Upper lobe of left lung (tissue), 6 donors: ENCODE results near the gene ELFN2. TPM values are rescaled to one million over a fixed set of nuclear protein-coding genes. Genes with fewer than 3 reads are reported as not detected.

Experiments
- ATAC-seq, 2 donors: fragments of 200-7000 bp; cut with Tn5 transposase; one replicate each; pipeline ENCODE4 v1.9.1; 2022; ENCODE audit warnings: mild to moderate bottlenecking in 2 of 2, moderate library complexity in 2 of 2; ENCODE audit not compliant: low FRiP score in 2 of 2
- DNase-seq, 2 donors: peaks; one replicate each; pipeline ENCODE4 v3.0.0-alpha.2; 2019 to 2020
- H3K27ac ChIP-seq, 4 donors: fragments of 200-600 bp; sonication (generic); one replicate each; pipeline ENCODE4 v1.5.1; 2016 to 2019
- H3K27me3 ChIP-seq, 4 donors: fragments of 200-600 bp; sonication (generic); one replicate each; pipeline ENCODE4 v1.5.1; 2017 to 2019
- H3K36me3 ChIP-seq, 4 donors: fragments of 200-600 bp; sonication (generic); one replicate each; pipeline ENCODE4 v1.5.1; 2016 to 2019
- H3K4me1 ChIP-seq, 4 donors: fragments of 200-600 bp; sonication (generic); one replicate each; pipeline ENCODE4 v1.5.1; 2018 to 2019
- H3K4me3 ChIP-seq, 4 donors: fragments of 200-600 bp; sonication (generic); one replicate each; pipeline ENCODE4 v1.5.1; 2017 to 2019; ENCODE audit warnings: mild to moderate bottlenecking in 2 of 4, moderate library complexity in 1 of 4
- H3K9me3 ChIP-seq, 4 donors: fragments of 200-600 bp; sonication (generic); one replicate each; pipeline ENCODE4 v1.5.1; 2018 to 2019
- EP300 ChIP-seq, 4 donors: sonication (generic); formaldehyde crosslinking; IDR thresholded peaks; one replicate each; pipeline ENCODE4 v1.5.1; 2017; ENCODE audit warnings: antibody characterized with exemption in 4 of 4, control low read depth in 2 of 4
- POLR2A ChIP-seq, 4 donors: fragments of 450-650 bp; IDR thresholded peaks; one replicate each; pipeline ENCODE4 v1.5.1; 2016 to 2017; ENCODE audit warnings: antibody characterized with exemption in 4 of 4, mild to moderate bottlenecking in 2 of 4
- POLR2AphosphoS5 ChIP-seq, 2 donors: sonication (generic); formaldehyde crosslinking; IDR thresholded peaks; one replicate each; pipeline ENCODE4 v1.5.1; 2017; ENCODE audit warnings: antibody characterized with exemption in 2 of 2
- WGBS, 2 donors: methylation state at CpG; one replicate each; pipeline ENCODE4 v1.1.5; 2017 to 2018; 5-methylcytosine and 5-hydroxymethylcytosine counted together
- total RNA-seq, 6 donors: library from RNA; depleted of rRNA in 4 of 6; stranded (reverse); fragments of >200 nt in 4 of 6; gene quantifications; one replicate each; pipeline versions ENCODE4 v1.1.0 to v1.2.1, GENCODE V29; 2016 to 2021
- TF ChIP-seq, protein P1 (sequence below), 6 experiments: fragments of 450-650 bp in 4 of 6; fragments of 200-600 bp in 2 of 6; sonication (generic) in 2 of 6; IDR thresholded peaks; one replicate each; pipeline ENCODE4 v1.5.1; 2016 to 2019; ENCODE audit warnings: antibody characterized with exemption in 6 of 6
- donor health status: DM: no; HTN: no; CAD: no; lungs with moderate emphysema.
- donor health status: DM: no; HTN: yes; CAD: no; lungs with severe emphysema.

The ELFN2 gene
- total RNA-seq, 6 donors from 2014 or later = 0.37 to 9.1 (median 4.5) TPM

DNA sequence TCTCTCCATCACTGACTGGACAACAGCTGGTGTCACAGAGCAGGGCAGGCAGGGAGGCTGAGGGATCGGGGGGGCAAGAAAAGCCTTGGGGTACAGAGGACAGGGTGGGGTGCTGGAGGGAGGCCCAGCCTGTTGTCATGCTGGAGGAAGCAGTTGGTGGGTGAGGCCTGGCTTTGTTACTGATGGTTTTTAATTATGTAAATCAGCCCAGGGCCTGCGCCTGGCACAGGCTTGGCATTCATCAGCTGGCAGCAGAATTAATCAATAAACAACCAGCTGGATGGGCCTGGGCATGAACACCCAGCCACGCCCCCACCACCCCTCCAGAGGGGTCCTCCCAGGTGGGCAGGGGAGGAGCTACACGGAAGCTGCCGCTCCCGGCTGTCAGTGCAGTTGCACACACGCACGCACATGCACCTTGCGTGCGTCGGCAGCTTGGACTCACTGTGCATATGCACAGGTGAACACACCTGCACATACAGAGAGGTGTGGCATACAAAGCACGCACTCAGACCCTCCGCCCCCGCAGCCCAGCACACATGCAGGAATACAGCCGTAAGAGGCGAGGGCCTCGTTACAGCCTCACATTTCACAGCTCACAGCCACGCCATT lies 21.3 kb upstream of the ELFN2 start:
- Histone ChIP-seq H3K27ac (no peak overlapping the region), H3K4me1 (no peaks in the 10 kb centered on the region), H3K27me3 (no peaks in the 10 kb centered on the region), H3K9me3 (no peaks in the 10 kb centered on the region), H3K36me3 (no peaks in the 10 kb centered on the region), H3K4me3 (no peak overlapping the region)
- TF ChIP-seq POLR2A (IDR thresholded peaks at IDR 0.05) = no peak
- TF ChIP-seq POLR2AphosphoS5 (IDR thresholded peaks at IDR 0.05) = no peak
- TF ChIP-seq EP300 (IDR thresholded peaks at IDR 0.05) = no peak
- TF ChIP-seq, protein P1, sequence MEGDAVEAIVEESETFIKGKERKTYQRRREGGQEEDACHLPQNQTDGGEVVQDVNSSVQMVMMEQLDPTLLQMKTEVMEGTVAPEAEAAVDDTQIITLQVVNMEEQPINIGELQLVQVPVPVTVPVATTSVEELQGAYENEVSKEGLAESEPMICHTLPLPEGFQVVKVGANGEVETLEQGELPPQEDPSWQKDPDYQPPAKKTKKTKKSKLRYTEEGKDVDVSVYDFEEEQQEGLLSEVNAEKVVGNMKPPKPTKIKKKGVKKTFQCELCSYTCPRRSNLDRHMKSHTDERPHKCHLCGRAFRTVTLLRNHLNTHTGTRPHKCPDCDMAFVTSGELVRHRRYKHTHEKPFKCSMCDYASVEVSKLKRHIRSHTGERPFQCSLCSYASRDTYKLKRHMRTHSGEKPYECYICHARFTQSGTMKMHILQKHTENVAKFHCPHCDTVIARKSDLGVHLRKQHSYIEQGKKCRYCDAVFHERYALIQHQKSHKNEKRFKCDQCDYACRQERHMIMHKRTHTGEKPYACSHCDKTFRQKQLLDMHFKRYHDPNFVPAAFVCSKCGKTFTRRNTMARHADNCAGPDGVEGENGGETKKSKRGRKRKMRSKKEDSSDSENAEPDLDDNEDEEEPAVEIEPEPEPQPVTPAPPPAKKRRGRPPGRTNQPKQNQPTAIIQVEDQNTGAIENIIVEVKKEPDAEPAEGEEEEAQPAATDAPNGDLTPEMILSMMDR (IDR thresholded peaks at IDR 0.05) = no peak
- ATAC-seq (peak in 1 of 2 donors; percentile 7), DNase-seq (peak in 1 of 2 donors; percentile 64)
- WGBS, 2 donors = 79 to 83% methylated on average over 6 to 18 of the region's 18 CpGs

DNA sequence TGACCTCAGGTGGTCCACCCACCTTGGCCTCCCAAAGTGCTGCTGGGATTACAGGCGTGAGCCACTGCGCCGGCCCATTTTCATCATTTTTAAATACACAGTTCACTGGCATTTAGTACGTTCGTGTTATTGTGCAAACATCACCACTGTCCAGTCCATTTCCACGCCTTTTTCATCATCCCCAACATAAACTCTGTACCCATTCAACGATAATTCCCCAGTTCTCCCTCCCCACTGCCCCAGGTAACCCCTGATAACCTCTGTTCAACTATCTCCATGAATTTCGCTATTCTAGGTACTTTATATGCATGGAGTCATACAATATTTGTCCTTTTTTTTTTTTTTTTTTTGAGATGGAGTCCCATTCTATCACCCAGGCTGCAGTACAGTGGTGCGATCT lies 18.2 kb upstream of the ELFN2 start:
- Histone ChIP-seq H3K9me3 (peaks cover 0 to 7% (median 5%) of the 10 kb centered on the region in 4 donors), H3K27ac (no peak overlapping the region), H3K36me3 (no peaks in the 10 kb centered on the region), H3K4me3 (no peak overlapping the region), H3K4me1 (no peaks in the 10 kb centered on the region), H3K27me3 (no peaks in the 10 kb centered on the region)
- 84 to 88% methylated on average over 9 of the region's 9 CpGs for WGBS, 2 donors
- TF ChIP-seq, protein P1 (IDR thresholded peaks at IDR 0.05) = no peak
- TF ChIP-seq POLR2AphosphoS5 (IDR thresholded peaks at IDR 0.05) (no peak), EP300 (IDR thresholded peaks at IDR 0.05) (no peak), POLR2A (IDR thresholded peaks at IDR 0.05) (no peak)
- no peak for ATAC-seq
- no peak for DNase-seq

DNA sequence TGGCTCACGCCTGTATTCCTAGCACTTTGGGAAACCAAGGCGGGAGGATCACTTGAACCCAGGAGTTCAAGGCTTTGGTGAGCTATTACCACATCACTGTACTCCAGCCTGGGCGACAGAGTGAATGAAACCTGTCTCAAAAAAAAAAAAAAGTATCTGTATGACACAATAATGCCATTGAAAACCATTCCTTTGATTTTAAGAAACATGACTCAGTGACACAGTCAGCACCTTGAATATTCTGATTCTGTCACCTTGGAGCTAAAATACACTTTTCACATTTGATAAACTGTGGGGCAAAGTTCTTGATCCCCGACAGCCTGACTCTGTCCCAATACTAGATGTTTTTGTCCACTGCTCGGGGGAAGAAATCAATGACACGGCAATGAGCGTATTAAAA lies 16.7 kb upstream of the ELFN2 start:
- WGBS, 2 donors = 79 to 80% methylated on average over 7 of the region's 7 CpGs
- Histone ChIP-seq H3K9me3 (peaks cover 0 to 7% (median 5%) of the 10 kb centered on the region in 4 donors), H3K4me3 (no peak overlapping the region), H3K36me3 (no peaks in the 10 kb centered on the region), H3K4me1 (no peaks in the 10 kb centered on the region), H3K27ac (no peak overlapping the region), H3K27me3 (no peaks in the 10 kb centered on the region)
- TF ChIP-seq, protein P1 (IDR thresholded peaks at IDR 0.05) = no peak
- TF ChIP-seq POLR2AphosphoS5 (IDR thresholded peaks at IDR 0.05) (no peak), EP300 (IDR thresholded peaks at IDR 0.05) (no peak), POLR2A (IDR thresholded peaks at IDR 0.05) (no peak)
- ATAC-seq = no peak
- DNase-seq = no peak

DNA sequence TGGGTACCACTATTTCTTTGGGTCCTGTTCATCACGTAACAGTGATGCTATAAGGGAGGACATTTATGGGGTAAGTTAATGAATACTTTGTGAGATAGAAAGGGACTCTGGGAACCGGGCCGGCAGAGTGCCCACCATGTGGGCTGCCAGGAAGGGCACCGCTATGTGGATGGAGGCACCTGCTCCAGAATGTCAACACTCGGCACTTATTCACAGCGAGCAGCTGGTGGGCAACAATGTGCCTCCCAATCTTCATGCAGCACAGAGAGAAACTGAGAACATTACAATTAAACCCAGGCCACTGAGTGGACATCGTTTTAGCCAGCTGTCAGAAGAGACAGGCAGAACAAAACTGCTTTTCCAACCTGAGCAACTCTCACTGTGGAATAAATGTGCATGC lies 15.8 kb upstream of the ELFN2 start:
- Histone ChIP-seq H3K27me3 (no peaks in the 10 kb centered on the region), H3K4me1 (no peaks in the 10 kb centered on the region), H3K27ac (no peak overlapping the region), H3K9me3 (peaks cover 0 to 7% (median 5%) of the 10 kb centered on the region in 4 donors), H3K4me3 (no peak overlapping the region), H3K36me3 (no peaks in the 10 kb centered on the region)
- 88 to 91% methylated on average over 6 to 7 of the region's 7 CpGs for WGBS, 2 donors
- no peak for ATAC-seq
- DNase-seq = no peak
- no peak for TF ChIP-seq EP300 (IDR thresholded peaks at IDR 0.05)
- TF ChIP-seq POLR2A (IDR thresholded peaks at IDR 0.05) = no peak
- TF ChIP-seq, protein P1 (IDR thresholded peaks at IDR 0.05) = no peak
- no peak for TF ChIP-seq POLR2AphosphoS5 (IDR thresholded peaks at IDR 0.05)

DNA sequence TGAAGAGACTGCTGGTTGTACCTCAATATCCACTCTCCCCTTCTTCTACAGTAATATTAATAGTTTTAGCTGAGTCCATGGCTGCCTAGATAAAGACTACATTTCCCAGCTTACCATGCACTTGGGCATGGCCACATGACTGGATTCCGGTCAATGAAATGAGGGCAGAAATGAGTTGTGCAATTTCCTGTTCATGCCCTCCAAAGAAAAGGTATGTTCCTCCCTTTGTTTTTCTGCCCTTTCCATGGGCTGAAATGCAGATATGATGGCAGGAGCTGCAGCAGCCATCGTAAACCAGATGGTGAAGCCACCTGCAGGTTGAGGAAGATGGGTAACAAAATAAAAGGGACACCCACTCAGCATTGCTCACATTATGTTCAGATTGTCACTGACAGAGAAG lies 15.3 kb upstream of the ELFN2 start:
- Histone ChIP-seq H3K4me1 (no peaks in the 10 kb centered on the region), H3K9me3 (peaks cover 0 to 7% (median 5%) of the 10 kb centered on the region in 4 donors), H3K27me3 (no peaks in the 10 kb centered on the region), H3K36me3 (no peaks in the 10 kb centered on the region), H3K27ac (no peak overlapping the region), H3K4me3 (no peak overlapping the region)
- TF ChIP-seq, protein P1 (IDR thresholded peaks at IDR 0.05) = no peak
- TF ChIP-seq POLR2A (IDR thresholded peaks at IDR 0.05) (no peak), POLR2AphosphoS5 (IDR thresholded peaks at IDR 0.05) (no peak), EP300 (IDR thresholded peaks at IDR 0.05) (no peak)
- DNase-seq (no peak), ATAC-seq (no peak)
- 66 to 78% methylated on average over 2 of the region's 2 CpGs for WGBS, 2 donors
